ENCODE results near the gene IFI27L1.

Gene IFI27L1

GRCh38 chr14:94113490-94113889 lies 32.4 kb downstream of the IFI27L1 start:
- DNase-seq (ENCODE audit: low read depth in 2 of 3, low spot score in 2 of 3), result no peak

GRCh38 chr14:94113908-94114588 lies 32.9 kb downstream of the IFI27L1 start:
- DNase-seq (ENCODE audit: low read depth in 2 of 3, low spot score in 2 of 3), result no peak

- DNase-seq (ENCODE audit: low read depth in 2 of 3, low spot score in 2 of 3), result no peak
Observed at GRCh38 chr14:94114589-94115057, 33.5 kb downstream of the IFI27L1 start.

- DNase-seq (ENCODE audit: low read depth in 2 of 3, low spot score in 2 of 3), result no peak
Observed at GRCh38 chr14:94115058-94115591, 34.0 kb downstream of the IFI27L1 start.

GRCh38 chr14:94115631-94116030 lies 34.5 kb downstream of the IFI27L1 start:
- DNase-seq (ENCODE audit: low read depth in 2 of 3, low spot score in 2 of 3), result no peak

GRCh38 chr14:94116701-94117100 lies 35.6 kb downstream of the IFI27L1 start:
- no peak for DNase-seq (ENCODE audit: low read depth in 2 of 3, low spot score in 2 of 3)

GRCh38 chr14:94117856-94118255 lies 36.7 kb downstream of the IFI27L1 start:
- no peak for DNase-seq (ENCODE audit: low read depth in 2 of 3, low spot score in 2 of 3)

GRCh38 chr14:94119071-94119470 lies 38.0 kb downstream of the IFI27L1 start:
- DNase-seq (ENCODE audit: low read depth in 2 of 3, low spot score in 2 of 3), result no peak

- no peak for DNase-seq (ENCODE audit: low read depth in 2 of 3, low spot score in 2 of 3)
Observed at GRCh38 chr14:94120667-94121340, 39.7 kb downstream of the IFI27L1 start.

GRCh38 chr14:94121485-94121884 lies 40.4 kb downstream of the IFI27L1 start:
- no peak for DNase-seq (ENCODE audit: low read depth in 2 of 3, low spot score in 2 of 3)

- no peak for DNase-seq (ENCODE audit: low read depth in 2 of 3, low spot score in 2 of 3)
Observed at GRCh38 chr14:94122438-94122837, 41.3 kb downstream of the IFI27L1 start.

- DNase-seq (ENCODE audit: low read depth in 2 of 3, low spot score in 2 of 3), result no peak
Observed at GRCh38 chr14:94123296-94123695, 42.2 kb downstream of the IFI27L1 start.

GRCh38 chr14:94123868-94124267 lies 42.8 kb downstream of the IFI27L1 start:
- no peak for DNase-seq (ENCODE audit: low read depth in 2 of 3, low spot score in 2 of 3)

- no peak for DNase-seq (ENCODE audit: low read depth in 2 of 3, low spot score in 2 of 3)
Observed at GRCh38 chr14:94124582-94125377, 43.7 kb downstream of the IFI27L1 start.

- DNase-seq (ENCODE audit: low read depth in 2 of 3, low spot score in 2 of 3), result no peak
Observed at GRCh38 chr14:94125659-94126418, 44.7 kb downstream of the IFI27L1 start.

GRCh38 chr14:94126419-94126677 lies 45.2 kb downstream of the IFI27L1 start:
- DNase-seq (ENCODE audit: low read depth in 2 of 3, low spot score in 2 of 3), result no peak

GRCh38 chr14:94126800-94127199 lies 45.7 kb downstream of the IFI27L1 start:
- no peak for DNase-seq (ENCODE audit: low read depth in 2 of 3, low spot score in 2 of 3)

GRCh38 chr14:94127330-94127729 lies 46.2 kb downstream of the IFI27L1 start:
- no peak for DNase-seq (ENCODE audit: low read depth in 2 of 3, low spot score in 2 of 3)

- no peak for DNase-seq (ENCODE audit: low read depth in 2 of 3, low spot score in 2 of 3)
Observed at GRCh38 chr14:94128216-94128839, 47.2 kb downstream of the IFI27L1 start.

- peak; percentile 33 to 61 (median 35) for DNase-seq (ENCODE audit: low read depth in 2 of 3, low spot score in 2 of 3)
Observed at GRCh38 chr14:94129111-94129757, 48.1 kb downstream of the IFI27L1 start, which contains the start of gene IFI27L2. TSS of gene IFI27L2 (minus strand) at chr14:94129604. CDS start at chr14:94129564, 40 bp downstream.

All from activated CD8-positive, alpha-beta memory T cell treated with anti-CD3 and anti-CD28 coated beads for 48 hours (primary cell).